ENCODE results near the gene MAP3K5. TPM values are rescaled to one million over a fixed set of nuclear protein-coding genes. Genes with fewer than 3 reads are reported as not detected.
A peak's percentile ranks its signal among the peaks of the same experiment; 100 is the strongest.

The MAP3K5 gene
- total RNA-seq, 1 experiment from 2014 or later, result 2.1 TPM

DNA sequence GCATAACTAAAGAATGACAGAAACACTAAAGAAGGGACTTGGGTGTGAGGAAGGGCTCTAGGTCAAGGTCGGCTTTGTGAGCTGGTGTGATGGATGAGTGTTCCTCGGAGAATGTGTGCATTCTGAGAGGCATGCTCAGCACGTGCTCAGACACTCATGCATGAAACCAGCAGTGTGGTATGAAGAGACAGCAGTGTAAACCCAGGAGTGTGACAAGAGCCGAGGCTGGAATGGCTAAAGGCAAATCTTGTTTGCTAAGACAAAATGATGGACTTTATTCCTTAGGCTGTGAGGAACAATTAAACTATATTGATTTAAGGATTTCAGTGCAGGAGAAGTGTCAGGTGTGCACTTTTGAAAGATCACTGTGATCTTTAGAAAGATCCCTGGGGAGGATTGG is 134.6 kb downstream of the MAP3K5 start:
- Histone ChIP-seq H3K4me3 (ENCODE audit: low read depth, low read length) (no peak overlapping the region), H3K9me3 (no peaks in the 10 kb centered on the region), H3K27me3 (replicated peaks; ENCODE audit: control insufficient read depth, insufficient read depth, low read length) (no peaks in the 10 kb centered on the region), H3K4me1 (peaks cover 16% of the 10 kb centered on the region), H3K36me3 (ENCODE audit: control insufficient read depth, insufficient read depth, low read length) (no peaks in the 10 kb centered on the region)
- no TSS peak for BruUV-seq (replicated peaks)
- CTCF ChIA-PET, result interaction anchor here (0.6 to 1.5 kb wide), 5 partner anchors 14 to 1902 kb away, joined by 3 to 9 read pairs (median 5); partner anchors contain the start of gene MAP3K5
- POLR2A ChIA-PET, result no interaction called here
- Mint-ChIP-seq H3K9me3 (ENCODE audit: unreplicated experiment) (no peaks in the 10 kb centered on the region), H3K27ac (ENCODE audit: unreplicated experiment) (peak overlapping the region; percentile 1), H3K4me3 (ENCODE audit: unreplicated experiment) (no peak overlapping the region), H3K36me3 (ENCODE audit: insufficient read depth, unreplicated experiment) (no peaks in the 10 kb centered on the region), H3K4me1 (ENCODE audit: low read depth, unreplicated experiment) (peaks cover 6% of the 10 kb centered on the region), H3K27me3 (ENCODE audit: insufficient read depth, unreplicated experiment) (no peaks in the 10 kb centered on the region)
- TF ChIP-seq, protein P1, sequence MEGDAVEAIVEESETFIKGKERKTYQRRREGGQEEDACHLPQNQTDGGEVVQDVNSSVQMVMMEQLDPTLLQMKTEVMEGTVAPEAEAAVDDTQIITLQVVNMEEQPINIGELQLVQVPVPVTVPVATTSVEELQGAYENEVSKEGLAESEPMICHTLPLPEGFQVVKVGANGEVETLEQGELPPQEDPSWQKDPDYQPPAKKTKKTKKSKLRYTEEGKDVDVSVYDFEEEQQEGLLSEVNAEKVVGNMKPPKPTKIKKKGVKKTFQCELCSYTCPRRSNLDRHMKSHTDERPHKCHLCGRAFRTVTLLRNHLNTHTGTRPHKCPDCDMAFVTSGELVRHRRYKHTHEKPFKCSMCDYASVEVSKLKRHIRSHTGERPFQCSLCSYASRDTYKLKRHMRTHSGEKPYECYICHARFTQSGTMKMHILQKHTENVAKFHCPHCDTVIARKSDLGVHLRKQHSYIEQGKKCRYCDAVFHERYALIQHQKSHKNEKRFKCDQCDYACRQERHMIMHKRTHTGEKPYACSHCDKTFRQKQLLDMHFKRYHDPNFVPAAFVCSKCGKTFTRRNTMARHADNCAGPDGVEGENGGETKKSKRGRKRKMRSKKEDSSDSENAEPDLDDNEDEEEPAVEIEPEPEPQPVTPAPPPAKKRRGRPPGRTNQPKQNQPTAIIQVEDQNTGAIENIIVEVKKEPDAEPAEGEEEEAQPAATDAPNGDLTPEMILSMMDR (IDR thresholded peaks at IDR 0.05; ENCODE audit: insufficient read depth in 1 of 2, low read depth in 1 of 2, low read length in 1 of 2, severe bottlenecking in 1 of 2, unreplicated experiment in 1 of 2), result no peak
- intact Hi-C loops (cut with micrococcal nuclease; ENCODE audit: unreplicated experiment), result loop anchor here (2.0 to 5.0 kb wide), 2 partner anchors 39 to 135 kb away; partner anchors contain the start of gene MAP3K5
- peak; percentile 44 to 55 for DNase-seq

DNA sequence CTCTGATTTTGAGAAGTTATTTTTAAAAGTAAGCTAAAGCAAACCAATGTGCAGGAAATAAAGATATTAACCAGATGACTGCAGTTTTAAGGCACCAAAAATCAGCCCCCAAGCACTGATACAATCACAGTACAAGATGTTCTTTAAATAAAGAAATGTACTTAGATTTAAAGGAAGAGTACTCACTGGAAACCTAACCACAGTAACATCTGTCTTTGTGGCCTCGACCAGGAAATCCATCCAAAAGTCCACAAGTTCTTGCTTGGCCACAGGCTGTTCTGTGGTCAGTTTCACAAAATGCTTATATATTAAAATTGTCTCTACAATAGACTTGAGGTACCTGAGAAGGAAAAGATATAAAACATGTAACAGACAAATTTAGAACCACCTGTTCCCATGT is 136.2 kb downstream of the MAP3K5 start:
- Histone ChIP-seq H3K9me3 (no peaks in the 10 kb centered on the region), H3K4me3 (ENCODE audit: low read depth, low read length) (no peak overlapping the region), H3K4me1 (peaks cover 14% of the 10 kb centered on the region), H3K36me3 (ENCODE audit: control insufficient read depth, insufficient read depth, low read length) (no peaks in the 10 kb centered on the region), H3K27me3 (replicated peaks; ENCODE audit: control insufficient read depth, insufficient read depth, low read length) (no peaks in the 10 kb centered on the region)
- intact Hi-C loops (cut with micrococcal nuclease; ENCODE audit: unreplicated experiment), result loop anchor here (5.0 kb wide), 1 partner anchor 136 kb away; the partner anchor contains the start of gene MAP3K5
- no peaks in the 10 kb centered on the region for H3K9me3 Mint-ChIP-seq (ENCODE audit: unreplicated experiment)
- POLR2A ChIA-PET, result no interaction called here
- CTCF ChIA-PET, result interaction anchor here (1.4 kb wide), 1 partner anchor 12 kb away, joined by 4 read pairs; no protein-coding TSS in a partner anchor
- no peaks in the 10 kb centered on the region for H3K4me1 Mint-ChIP-seq (ENCODE audit: low read depth, unreplicated experiment)
- DNase-seq, result no peak
- no peak overlapping the region for H3K27ac Mint-ChIP-seq (ENCODE audit: unreplicated experiment)
- TF ChIP-seq, protein P1 (IDR thresholded peaks at IDR 0.05; ENCODE audit: insufficient read depth in 1 of 2, low read depth in 1 of 2, low read length in 1 of 2, severe bottlenecking in 1 of 2, unreplicated experiment in 1 of 2), result no peak
- no peak overlapping the region for H3K4me3 Mint-ChIP-seq (ENCODE audit: unreplicated experiment)
- H3K36me3 Mint-ChIP-seq (ENCODE audit: insufficient read depth, unreplicated experiment), result no peaks in the 10 kb centered on the region
- BruUV-seq (replicated peaks), result no TSS peak
- H3K27me3 Mint-ChIP-seq (ENCODE audit: insufficient read depth, unreplicated experiment), result no peaks in the 10 kb centered on the region

DNA sequence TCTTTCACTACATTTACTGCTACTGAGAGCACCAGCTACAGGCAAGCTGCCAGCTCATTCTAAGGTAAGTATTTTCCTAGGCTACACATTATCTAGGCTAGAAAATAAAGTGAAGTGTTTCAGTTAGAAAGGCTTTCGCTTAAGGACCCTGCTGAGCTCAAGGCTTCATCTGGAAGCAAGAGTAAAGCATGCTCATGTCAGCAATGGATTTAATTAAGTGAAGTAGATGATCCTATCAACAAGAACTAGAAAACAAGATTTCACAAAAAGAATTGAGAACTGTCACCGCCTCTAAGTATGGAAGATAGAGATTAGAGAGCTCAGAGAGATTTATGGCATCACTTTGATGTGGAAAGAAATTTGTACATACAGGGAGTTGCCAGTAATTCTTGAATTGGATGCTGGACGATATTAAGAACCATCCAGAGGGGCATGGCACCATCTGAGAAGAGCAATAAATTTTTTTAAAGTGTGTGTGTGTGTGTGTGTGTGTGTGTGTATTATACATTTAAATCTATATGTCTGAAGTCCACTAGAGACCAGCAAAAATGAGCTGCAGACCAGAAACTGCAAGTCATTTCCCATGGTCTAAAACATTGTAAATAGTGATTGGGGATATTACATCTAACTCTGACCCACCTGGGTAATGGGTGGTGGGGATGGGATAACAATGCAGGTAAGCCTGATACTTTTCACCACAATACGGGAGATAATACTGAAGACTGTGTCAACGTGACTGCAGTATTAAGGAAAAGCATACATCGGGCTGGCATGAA is 136.8 kb downstream of the MAP3K5 start:
- CTCF ChIA-PET, result interaction anchor here (1.3 to 1.4 kb wide), 2 partner anchors 11 to 137 kb away, joined by 4 to 7 read pairs; partner anchors contain the start of gene MAP3K5
- no peaks in the 10 kb centered on the region for H3K4me1 Mint-ChIP-seq (ENCODE audit: low read depth, unreplicated experiment)

More for the DNA sequence above, 136.8 kb downstream of the MAP3K5 start:
- Histone ChIP-seq H3K36me3 (ENCODE audit: control insufficient read depth, insufficient read depth, low read length) (no peaks in the 10 kb centered on the region), H3K27me3 (replicated peaks; ENCODE audit: control insufficient read depth, insufficient read depth, low read length) (no peaks in the 10 kb centered on the region), H3K4me1 (peaks cover 11% of the 10 kb centered on the region; the same call in 1 of the 2 replicates), H3K9me3 (no peaks in the 10 kb centered on the region), H3K4me3 (ENCODE audit: low read depth, low read length) (no peak overlapping the region)
- no peaks in the 10 kb centered on the region for H3K27me3 Mint-ChIP-seq (ENCODE audit: insufficient read depth, unreplicated experiment)
- POLR2A ChIA-PET, result no interaction called here
- H3K27ac Mint-ChIP-seq (ENCODE audit: unreplicated experiment), result no peak overlapping the region
- H3K9me3 Mint-ChIP-seq (ENCODE audit: unreplicated experiment), result no peaks in the 10 kb centered on the region
- H3K36me3 Mint-ChIP-seq (ENCODE audit: insufficient read depth, unreplicated experiment), result no peaks in the 10 kb centered on the region
- no peak overlapping the region for H3K4me3 Mint-ChIP-seq (ENCODE audit: unreplicated experiment)
- TF ChIP-seq, protein P1 (IDR thresholded peaks at IDR 0.05; ENCODE audit: insufficient read depth in 1 of 2, low read depth in 1 of 2, low read length in 1 of 2, severe bottlenecking in 1 of 2, unreplicated experiment in 1 of 2), result no peak
- intact Hi-C loops (cut with micrococcal nuclease; ENCODE audit: unreplicated experiment), result loop anchor here (5.0 kb wide), 1 partner anchor 137 kb away; the partner anchor contains the start of gene MAP3K5
- BruUV-seq (replicated peaks), result no TSS peak
- DNase-seq, result no peak
